ENCODE data around the gene SBF2.

Gene SBF2

DNA sequence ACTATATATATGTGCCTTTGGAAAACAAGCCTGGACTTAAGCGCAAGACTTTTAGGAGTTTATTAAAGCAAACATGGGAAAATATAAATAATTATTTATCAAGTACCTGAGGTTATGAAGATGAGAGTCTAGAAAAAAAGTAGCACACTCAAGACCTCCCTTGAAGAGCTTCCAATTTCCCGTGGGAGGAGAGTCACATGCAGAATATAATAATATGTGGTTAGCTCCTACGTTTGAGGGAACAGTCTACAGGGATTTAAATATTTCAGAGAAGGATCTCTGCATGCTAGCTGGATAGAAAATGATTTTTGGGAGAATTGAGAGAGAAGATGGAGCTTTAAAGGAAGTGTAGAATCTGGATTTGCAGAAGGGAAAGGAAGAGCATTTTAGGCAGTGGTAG, 446.4 kb downstream of the SBF2 start:
- no peak overlapping the region for H3K9ac ChIP-seq (ENCODE audit: low read depth, low read length, poor library complexity)
- no CpG with 5 or more reads among the region's 3 CpGs for WGBS, 2 donors (ENCODE audit: extremely low coverage in 2 of 2, insufficient read length in 2 of 2, insufficient replicate concordance in 1 of 2)
- H3K4ac ChIP-seq (ENCODE audit: low read length) = no peak overlapping the region
- no peak for DNase-seq (ENCODE audit: low spot score)
- H2BK120ac ChIP-seq (ENCODE audit: low read depth, low read length) = no peak overlapping the region
- no peak overlapping the region for H2BK15ac ChIP-seq (ENCODE audit: low read length)
- no peak overlapping the region for H2AK5ac ChIP-seq (ENCODE audit: low read depth, low read length)
- H3K27me3 ChIP-seq (ENCODE audit: control insufficient read depth in 3 of 3, insufficient read depth in 3 of 3, low read depth in 1 of 3, low read length in 3 of 3) = no peaks in the 10 kb centered on the region
- H2BK5ac ChIP-seq (ENCODE audit: low read length) = no peak overlapping the region
- no peak overlapping the region for H3K18ac ChIP-seq (ENCODE audit: low read length)
- H4K8ac ChIP-seq (ENCODE audit: low read depth, low read length) = no peak overlapping the region
- no peaks in the 10 kb centered on the region for H3K9me3 ChIP-seq (replicated peaks in 1 of 2; ENCODE audit: control insufficient read depth in 2 of 2, insufficient read depth in 1 of 2, low read depth in 1 of 2, low read length in 2 of 2)
- no peak overlapping the region for H2BK12ac ChIP-seq (ENCODE audit: low read length)
- no peak overlapping the region for H2AFZ ChIP-seq (ENCODE audit: low read length)
- H3K79me1 ChIP-seq (ENCODE audit: low read depth, low read length) = no peaks in the 10 kb centered on the region
- H3K36me3 ChIP-seq (replicated peaks in 1 of 2; ENCODE audit: control insufficient read depth in 2 of 2, insufficient read depth in 2 of 2, low read length in 2 of 2) = peaks cover 2 to 40% of the 10 kb centered on the region in 2 donors
- no peak overlapping the region for H3K27ac ChIP-seq (replicated peaks; ENCODE audit: low read length)
- H3K23ac ChIP-seq (ENCODE audit: low read depth, low read length, poor library complexity) = no peak overlapping the region
- peaks cover 0 to 1% of the 10 kb centered on the region in 2 donors for H3K4me1 ChIP-seq (ENCODE audit: control insufficient read depth in 2 of 2, insufficient read depth in 1 of 2, low read depth in 1 of 2, low read length in 2 of 2)
- no peak overlapping the region for H4K91ac ChIP-seq (ENCODE audit: low read depth, low read length, poor library complexity)
- H3K4me2 ChIP-seq (ENCODE audit: insufficient read depth, low read length, poor library complexity, severe bottlenecking) = no peak overlapping the region
- H3K4me3 ChIP-seq (ENCODE audit: low read length in 2 of 2) = no peak overlapping the region
- no peak overlapping the region for H3K14ac ChIP-seq (ENCODE audit: low read length)

DNA sequence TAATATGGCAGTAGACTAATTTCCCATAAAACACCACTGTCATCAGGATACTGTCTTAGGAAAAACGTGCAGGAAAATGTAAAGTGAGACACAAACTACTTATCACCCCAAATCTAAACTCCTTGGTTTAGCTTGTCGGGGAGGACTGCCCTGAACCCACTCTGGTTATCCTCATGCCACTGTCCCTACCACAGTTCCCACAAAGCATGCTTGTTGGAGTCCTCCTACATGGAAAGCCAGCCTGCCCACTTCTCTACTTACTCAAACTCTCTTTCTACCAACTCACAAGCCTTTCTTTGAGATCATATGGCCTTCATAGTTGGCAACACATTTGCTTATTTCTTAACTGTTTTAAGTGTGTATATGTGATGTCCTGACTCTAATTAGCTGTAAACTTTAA, 451.1 kb downstream of the SBF2 start:
- peaks cover 0 to 1% of the 10 kb centered on the region in 2 donors for H3K4me1 ChIP-seq (ENCODE audit: control insufficient read depth in 2 of 2, insufficient read depth in 1 of 2, low read depth in 1 of 2, low read length in 2 of 2)
- H4K8ac ChIP-seq (ENCODE audit: low read depth, low read length) = no peak overlapping the region
- no peaks in the 10 kb centered on the region for H3K27me3 ChIP-seq (ENCODE audit: control insufficient read depth in 3 of 3, insufficient read depth in 3 of 3, low read depth in 1 of 3, low read length in 3 of 3)
- no peak overlapping the region for H2BK15ac ChIP-seq (ENCODE audit: low read length)
- H3K36me3 ChIP-seq (replicated peaks in 1 of 2; ENCODE audit: control insufficient read depth in 2 of 2, insufficient read depth in 2 of 2, low read length in 2 of 2) = peaks cover 2 to 56% of the 10 kb centered on the region in 2 donors
- H2AFZ ChIP-seq (ENCODE audit: low read length) = no peak overlapping the region
- H3K9ac ChIP-seq (ENCODE audit: low read depth, low read length, poor library complexity) = no peak overlapping the region
- H3K14ac ChIP-seq (ENCODE audit: low read length) = no peak overlapping the region
- no peak overlapping the region for H2BK5ac ChIP-seq (ENCODE audit: low read length)
- H3K4ac ChIP-seq (ENCODE audit: low read length) = no peak overlapping the region
- no peak overlapping the region for H2BK12ac ChIP-seq (ENCODE audit: low read length)
- H3K4me3 ChIP-seq (ENCODE audit: low read length in 2 of 2) = no peak overlapping the region
- no peaks in the 10 kb centered on the region for H3K9me3 ChIP-seq (replicated peaks in 1 of 2; ENCODE audit: control insufficient read depth in 2 of 2, insufficient read depth in 1 of 2, low read depth in 1 of 2, low read length in 2 of 2)
- WGBS, 2 donors (ENCODE audit: extremely low coverage in 2 of 2, insufficient read length in 2 of 2, insufficient replicate concordance in 1 of 2) = no CpG with 5 or more reads among the region's 2 CpGs
- no peak overlapping the region for H2BK120ac ChIP-seq (ENCODE audit: low read depth, low read length)
- H3K18ac ChIP-seq (ENCODE audit: low read length) = no peak overlapping the region
- no peak overlapping the region for H3K4me2 ChIP-seq (ENCODE audit: insufficient read depth, low read length, poor library complexity, severe bottlenecking)
- H3K27ac ChIP-seq (replicated peaks; ENCODE audit: low read length) = no peak overlapping the region
- DNase-seq (ENCODE audit: low spot score) = no peak
- no peak overlapping the region for H4K91ac ChIP-seq (ENCODE audit: low read depth, low read length, poor library complexity)
- H3K79me1 ChIP-seq (ENCODE audit: low read depth, low read length) = no peaks in the 10 kb centered on the region
- H3K23ac ChIP-seq (ENCODE audit: low read depth, low read length, poor library complexity) = no peak overlapping the region
- H2AK5ac ChIP-seq (ENCODE audit: low read depth, low read length) = no peak overlapping the region

DNA sequence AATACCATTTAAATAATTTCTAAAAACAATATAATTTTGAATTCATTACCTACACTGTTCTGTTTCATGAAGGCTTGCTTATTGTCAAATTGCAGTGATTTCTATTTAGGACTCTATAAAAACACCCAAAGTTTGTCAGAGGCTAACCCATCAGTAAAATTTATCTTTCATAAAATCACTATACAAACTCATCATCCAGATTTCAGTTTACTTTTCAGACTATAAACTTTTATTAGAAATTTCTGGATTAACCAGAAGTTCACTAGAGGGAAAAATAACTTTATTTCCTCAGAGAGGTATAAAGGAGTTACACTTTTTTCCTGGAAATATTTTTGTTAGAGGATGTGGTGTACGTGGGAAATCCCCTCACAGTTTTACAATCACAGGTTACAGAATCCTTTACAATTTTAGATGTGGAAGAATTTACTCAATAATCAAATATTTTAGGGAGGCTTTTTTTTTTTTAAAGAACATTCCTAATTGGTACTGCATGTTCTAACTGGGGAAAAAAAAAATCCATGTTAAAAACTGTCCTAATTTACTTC, 453.5 kb downstream of the SBF2 start:
- Histone ChIP-seq H2AK5ac (ENCODE audit: low read depth, low read length) (no peak overlapping the region), H4K8ac (ENCODE audit: low read depth, low read length) (no peak overlapping the region), H3K14ac (ENCODE audit: low read length) (no peak overlapping the region), H4K91ac (ENCODE audit: low read depth, low read length, poor library complexity) (no peak overlapping the region), H3K23ac (ENCODE audit: low read depth, low read length, poor library complexity) (no peak overlapping the region), H3K27ac (replicated peaks; ENCODE audit: low read length) (no peak overlapping the region), H3K4me1 (ENCODE audit: control insufficient read depth in 2 of 2, insufficient read depth in 1 of 2, low read depth in 1 of 2, low read length in 2 of 2) (no peaks in the 10 kb centered on the region), H2BK120ac (ENCODE audit: low read depth, low read length) (no peak overlapping the region), H3K4me3 (ENCODE audit: low read length in 2 of 2) (no peak overlapping the region), H2BK5ac (ENCODE audit: low read length) (no peak overlapping the region), H3K9ac (ENCODE audit: low read depth, low read length, poor library complexity) (no peak overlapping the region), H3K4me2 (ENCODE audit: insufficient read depth, low read length, poor library complexity, severe bottlenecking) (no peak overlapping the region), H3K27me3 (ENCODE audit: control insufficient read depth in 3 of 3, insufficient read depth in 3 of 3, low read depth in 1 of 3, low read length in 3 of 3) (no peaks in the 10 kb centered on the region), H3K36me3 (replicated peaks in 1 of 2; ENCODE audit: control insufficient read depth in 2 of 2, insufficient read depth in 2 of 2, low read length in 2 of 2) (peaks cover 2 to 39% of the 10 kb centered on the region in 2 donors), H2AFZ (ENCODE audit: low read length) (no peak overlapping the region), H3K79me1 (ENCODE audit: low read depth, low read length) (no peaks in the 10 kb centered on the region), H2BK12ac (ENCODE audit: low read length) (no peak overlapping the region), H3K4ac (ENCODE audit: low read length) (no peak overlapping the region), H3K18ac (ENCODE audit: low read length) (no peak overlapping the region), H2BK15ac (ENCODE audit: low read length) (no peak overlapping the region), H3K9me3 (replicated peaks in 1 of 2; ENCODE audit: control insufficient read depth in 2 of 2, insufficient read depth in 1 of 2, low read depth in 1 of 2, low read length in 2 of 2) (no peaks in the 10 kb centered on the region)
- DNase-seq (ENCODE audit: low spot score) = no peak
- no CpG with 5 or more reads among the region's 1 CpG for WGBS, 2 donors (ENCODE audit: extremely low coverage in 2 of 2, insufficient read length in 2 of 2, insufficient replicate concordance in 1 of 2)

DNA sequence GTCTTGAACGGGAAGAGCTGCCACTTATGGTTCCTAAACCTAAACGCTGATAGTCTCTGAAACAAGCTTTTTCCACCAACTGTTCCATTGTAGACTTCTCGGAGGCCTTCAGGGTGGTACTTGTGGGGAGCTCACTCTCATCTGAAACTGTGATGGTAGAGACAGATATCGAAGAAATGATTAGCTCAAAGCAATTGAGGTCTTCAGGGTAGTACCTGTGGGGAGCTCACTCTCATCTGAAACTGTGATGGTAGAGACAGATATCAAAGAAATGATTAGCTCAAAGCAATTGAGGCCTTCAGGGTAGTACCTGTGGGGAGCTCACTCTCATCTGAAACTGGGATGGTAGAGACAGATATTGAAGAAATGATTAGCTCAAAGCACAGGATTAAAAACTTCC, 454.5 kb downstream of the SBF2 start:
- Histone ChIP-seq H4K91ac (ENCODE audit: low read depth, low read length, poor library complexity) (no peak overlapping the region), H3K27ac (replicated peaks; ENCODE audit: low read length) (no peak overlapping the region), H3K9me3 (replicated peaks in 1 of 2; ENCODE audit: control insufficient read depth in 2 of 2, insufficient read depth in 1 of 2, low read depth in 1 of 2, low read length in 2 of 2) (no peaks in the 10 kb centered on the region), H2BK120ac (ENCODE audit: low read depth, low read length) (no peak overlapping the region), H2AK5ac (ENCODE audit: low read depth, low read length) (no peak overlapping the region), H2BK12ac (ENCODE audit: low read length) (no peak overlapping the region), H3K4ac (ENCODE audit: low read length) (no peak overlapping the region), H3K27me3 (ENCODE audit: control insufficient read depth in 3 of 3, insufficient read depth in 3 of 3, low read depth in 1 of 3, low read length in 3 of 3) (no peaks in the 10 kb centered on the region), H4K8ac (ENCODE audit: low read depth, low read length) (no peak overlapping the region), H2BK5ac (ENCODE audit: low read length) (no peak overlapping the region), H3K9ac (ENCODE audit: low read depth, low read length, poor library complexity) (no peak overlapping the region), H3K36me3 (replicated peaks in 1 of 2; ENCODE audit: control insufficient read depth in 2 of 2, insufficient read depth in 2 of 2, low read length in 2 of 2) (peaks cover 2 to 30% of the 10 kb centered on the region in 2 donors), H3K4me1 (ENCODE audit: control insufficient read depth in 2 of 2, insufficient read depth in 1 of 2, low read depth in 1 of 2, low read length in 2 of 2) (no peaks in the 10 kb centered on the region), H3K4me3 (ENCODE audit: low read length in 2 of 2) (no peak overlapping the region), H2BK15ac (ENCODE audit: low read length) (no peak overlapping the region), H3K4me2 (ENCODE audit: insufficient read depth, low read length, poor library complexity, severe bottlenecking) (no peak overlapping the region), H3K18ac (ENCODE audit: low read length) (no peak overlapping the region), H3K79me1 (ENCODE audit: low read depth, low read length) (no peaks in the 10 kb centered on the region), H3K23ac (ENCODE audit: low read depth, low read length, poor library complexity) (no peak overlapping the region), H3K14ac (ENCODE audit: low read length) (no peak overlapping the region), H2AFZ (ENCODE audit: low read length) (no peak overlapping the region)
- WGBS, 2 donors (ENCODE audit: extremely low coverage in 2 of 2, insufficient read length in 2 of 2, insufficient replicate concordance in 1 of 2) = no CpG with 5 or more reads among the region's 4 CpGs
- DNase-seq (ENCODE audit: low spot score) = no peak
